Lower lobe of right lung (tissue), 2 donors: ENCODE measurements around the gene ARID2. TPM values are rescaled to one million over a fixed set of nuclear protein-coding genes. Genes with fewer than 3 reads are reported as not detected.

Experiments used
- ATAC-seq, 2 donors: fragments of 200-7000 bp; cut with Tn5 transposase; one replicate each; pipeline ENCODE4 v1.9.1; 2020 to 2022; ENCODE audit warnings: mild to moderate bottlenecking in 2 of 2, moderate library complexity in 2 of 2
- DNase-seq: peaks from one replicate; pipeline ENCODE4 v3.0.0-alpha.2; 2020
- H3K27ac ChIP-seq: fragments of 200-600 bp; one replicate; pipeline ENCODE4 v1.8.0; 2022
- H3K27me3 ChIP-seq: fragments of 200-600 bp; one replicate; pipeline ENCODE4 v1.8.0; 2022; ENCODE audit warnings: low read depth
- H3K36me3 ChIP-seq: fragments of 200-600 bp; one replicate; pipeline ENCODE4 v1.8.0; 2022; ENCODE audit warnings: mild to moderate bottlenecking
- H3K4me1 ChIP-seq: fragments of 200-600 bp; one replicate; pipeline ENCODE4 v1.8.0; 2022
- H3K4me3 ChIP-seq: fragments of 200-600 bp; one replicate; pipeline ENCODE4 v1.8.0; 2022; ENCODE audit warnings: mild to moderate bottlenecking
- H3K9me3 ChIP-seq: fragments of 200-600 bp; one replicate; pipeline ENCODE4 v1.8.0; 2022
- CTCF ChIP-seq: fragments of 200-600 bp; IDR thresholded peaks from one replicate; pipeline ENCODE4 v1.8.0; 2022; ENCODE audit warnings: antibody characterized with exemption, mild to moderate bottlenecking
- intact Hi-C: fragments of 100-400 bp; cut with DNase I; formaldehyde crosslinking; loops from one replicate; pipeline ENCODE4 v1.11.0; 2022
- total RNA-seq: library from RNA; stranded (reverse); fragmentation: NEBNext Ultra II Directional; extraction: Animal tissue kit (Norgen Biotek cat#: 25700); gene quantifications from one replicate; pipeline ENCODE4 v1.2.1, GENCODE V29; 2021
- donor health status: DM: no; HTN: yes; CAD: no; lungs with severe emphysema.

ARID2 gene
- total RNA-seq, 1 donor from 2014 or later = 26.3 TPM

GRCh38 chr12:45887544-45887943 lies 158.0 kb downstream of the ARID2 start:
- TF ChIP-seq CTCF = no peak
- Histone ChIP-seq H3K27me3 (no peaks in the 10 kb centered on the region), H3K9me3 (no peaks in the 10 kb centered on the region), H3K4me3 (no peak overlapping the region), H3K36me3 (peaks cover 21% of the 10 kb centered on the region), H3K4me1 (no peaks in the 10 kb centered on the region), H3K27ac (no peak overlapping the region)
- intact Hi-C loops = no loop called here
- DNase-seq = no peak
- no peak for ATAC-seq

- ATAC-seq = no peak
- Histone ChIP-seq H3K9me3 (no peaks in the 10 kb centered on the region), H3K36me3 (peaks cover 47% of the 10 kb centered on the region), H3K4me3 (no peak overlapping the region), H3K27ac (no peak overlapping the region), H3K27me3 (no peaks in the 10 kb centered on the region), H3K4me1 (no peaks in the 10 kb centered on the region)
- DNase-seq = no peak
- no peak for TF ChIP-seq CTCF
- intact Hi-C loops = no loop called here
Measured at GRCh38 chr12:45890276-45890675, 160.8 kb downstream of the ARID2 start.

GRCh38 chr12:45893240-45893639 lies 163.7 kb downstream of the ARID2 start:
- H3K36me3 ChIP-seq = peaks cover 62% of the 10 kb centered on the region
- H3K4me3 ChIP-seq = no peak overlapping the region
- no peaks in the 10 kb centered on the region for H3K27me3 ChIP-seq
- DNase-seq (no peak), ATAC-seq (no peak)
- H3K4me1 ChIP-seq = no peaks in the 10 kb centered on the region
- TF ChIP-seq CTCF = no peak
- intact Hi-C loops = no loop called here
- H3K27ac ChIP-seq = no peak overlapping the region
- no peaks in the 10 kb centered on the region for H3K9me3 ChIP-seq

- H3K27me3 ChIP-seq = no peaks in the 10 kb centered on the region
- TF ChIP-seq CTCF = no peak
- no peak overlapping the region for H3K27ac ChIP-seq
- H3K9me3 ChIP-seq = no peaks in the 10 kb centered on the region
- DNase-seq = no peak
- peaks cover 61% of the 10 kb centered on the region for H3K36me3 ChIP-seq
- intact Hi-C loops = no loop called here
- ATAC-seq = no peak
- no peak overlapping the region for H3K4me3 ChIP-seq
- no peaks in the 10 kb centered on the region for H3K4me1 ChIP-seq
Measured at GRCh38 chr12:45895961-45896360, 166.5 kb downstream of the ARID2 start.

GRCh38 chr12:45898094-45898493 lies 168.6 kb downstream of the ARID2 start:
- Histone ChIP-seq H3K27ac (no peak overlapping the region), H3K27me3 (no peaks in the 10 kb centered on the region), H3K9me3 (no peaks in the 10 kb centered on the region), H3K4me3 (no peak overlapping the region), H3K36me3 (peaks cover 42% of the 10 kb centered on the region), H3K4me1 (no peaks in the 10 kb centered on the region)
- ATAC-seq (no peak), DNase-seq (no peak)
- intact Hi-C loops = no loop called here
- no peak for TF ChIP-seq CTCF

- no peak for ATAC-seq
- H3K27ac ChIP-seq = no peak overlapping the region
- intact Hi-C loops = no loop called here
- H3K36me3 ChIP-seq = peaks cover 23% of the 10 kb centered on the region
- H3K27me3 ChIP-seq = no peaks in the 10 kb centered on the region
- no peaks in the 10 kb centered on the region for H3K9me3 ChIP-seq
- no peaks in the 10 kb centered on the region for H3K4me1 ChIP-seq
- no peak overlapping the region for H3K4me3 ChIP-seq
- no peak for TF ChIP-seq CTCF
- no peak for DNase-seq
Measured at GRCh38 chr12:45907955-45908354, 178.4 kb downstream of the ARID2 start.
